HEK293 (cell line): ENCODE measurements around the gene PIM3.

ENCODE experiments used
- SP3 ChIP-seq: fragments of 450-650 bp; formaldehyde crosslinking; IDR thresholded peaks from 2 replicates; pipeline ENCODE4 v1.5.1; 2016; ENCODE audit warnings: missing biosample characterization, missing genetic modification characterization
- ZFP37 ChIP-seq: fragments of 450-650 bp; formaldehyde crosslinking; IDR thresholded peaks from 2 replicates; pipeline ENCODE4 v1.5.1; 2016; ENCODE audit warnings: missing biosample characterization, missing genetic modification characterization
- ZNF114 ChIP-seq: fragments of 450-650 bp; formaldehyde crosslinking; IDR thresholded peaks from 2 replicates; pipeline ENCODE4 v1.5.0; 2017; ENCODE audit warnings: missing biosample characterization, missing genetic modification characterization
- ZNF140 ChIP-seq: fragments of 450-650 bp; formaldehyde crosslinking; IDR thresholded peaks from 2 replicates; pipeline ENCODE4 v1.5.1; 2016; ENCODE audit warnings: missing biosample characterization, missing genetic modification characterization
- ZNF302 ChIP-seq: fragments of 450-650 bp; formaldehyde crosslinking; IDR thresholded peaks from 2 replicates; pipeline ENCODE4 v1.5.1; 2016; ENCODE audit warnings: missing biosample characterization, missing genetic modification characterization, low read depth
- TF ChIP-seq, protein P1 (sequence below): fragments of 450-650 bp; formaldehyde crosslinking; IDR thresholded peaks from 2 replicates; pipeline ENCODE4 v1.5.1; 2016; ENCODE audit warnings: missing biosample characterization, missing genetic modification characterization
- TF ChIP-seq, protein P2 (sequence below): fragments of 450-650 bp; formaldehyde crosslinking; optimal IDR thresholded peaks from 2 replicates; pipeline ENCODE3; 2016; ENCODE audit warnings: missing biosample characterization, mild to moderate bottlenecking, missing genetic modification characterization

DNA sequence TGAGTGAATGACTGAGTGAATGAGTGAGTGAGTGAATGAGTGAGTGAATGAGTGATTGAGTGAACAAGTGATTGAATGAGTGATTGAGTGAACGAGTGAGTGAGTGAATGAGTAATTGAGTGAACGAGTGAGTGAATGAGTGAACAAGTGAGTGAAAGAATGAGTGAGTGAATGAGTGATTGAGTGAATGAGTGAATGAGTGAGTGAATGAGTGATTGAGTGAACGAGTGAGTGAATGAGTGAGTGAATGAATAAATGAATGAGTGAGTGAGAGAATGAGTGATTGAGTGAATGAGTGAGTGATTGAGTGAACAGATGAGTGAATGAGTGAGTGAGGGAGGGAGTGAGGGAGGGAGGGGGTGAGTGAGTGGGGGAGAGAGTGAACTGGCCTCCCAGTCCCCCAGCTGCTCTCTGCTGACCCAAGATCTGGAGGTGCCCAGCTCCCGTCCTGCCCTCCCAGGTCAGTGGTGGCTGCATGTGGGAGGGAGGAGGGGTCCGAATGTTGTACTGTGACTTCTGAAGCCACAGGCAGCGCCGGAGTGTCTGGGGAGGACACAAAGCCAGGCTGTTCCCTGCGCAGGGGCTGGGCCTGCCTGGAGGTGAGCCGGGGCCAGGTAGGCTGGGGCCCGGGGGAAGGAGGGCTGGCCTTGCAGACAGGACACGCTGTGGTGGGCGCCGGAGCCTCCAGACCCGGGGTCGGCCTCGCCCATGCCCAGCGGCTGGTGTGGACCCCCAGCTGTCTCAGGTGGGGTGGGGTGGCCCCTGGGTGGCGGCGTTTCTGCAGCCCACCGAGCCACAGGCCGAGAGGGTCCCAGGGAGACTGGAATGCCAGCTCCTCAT is 17.8 kb upstream of the PIM3 start:
- no peak for TF ChIP-seq ZFP37 (tag by site-specific recombination)
- no peak for TF ChIP-seq ZNF140 (tag by site-specific recombination)
- TF ChIP-seq, protein P1, sequence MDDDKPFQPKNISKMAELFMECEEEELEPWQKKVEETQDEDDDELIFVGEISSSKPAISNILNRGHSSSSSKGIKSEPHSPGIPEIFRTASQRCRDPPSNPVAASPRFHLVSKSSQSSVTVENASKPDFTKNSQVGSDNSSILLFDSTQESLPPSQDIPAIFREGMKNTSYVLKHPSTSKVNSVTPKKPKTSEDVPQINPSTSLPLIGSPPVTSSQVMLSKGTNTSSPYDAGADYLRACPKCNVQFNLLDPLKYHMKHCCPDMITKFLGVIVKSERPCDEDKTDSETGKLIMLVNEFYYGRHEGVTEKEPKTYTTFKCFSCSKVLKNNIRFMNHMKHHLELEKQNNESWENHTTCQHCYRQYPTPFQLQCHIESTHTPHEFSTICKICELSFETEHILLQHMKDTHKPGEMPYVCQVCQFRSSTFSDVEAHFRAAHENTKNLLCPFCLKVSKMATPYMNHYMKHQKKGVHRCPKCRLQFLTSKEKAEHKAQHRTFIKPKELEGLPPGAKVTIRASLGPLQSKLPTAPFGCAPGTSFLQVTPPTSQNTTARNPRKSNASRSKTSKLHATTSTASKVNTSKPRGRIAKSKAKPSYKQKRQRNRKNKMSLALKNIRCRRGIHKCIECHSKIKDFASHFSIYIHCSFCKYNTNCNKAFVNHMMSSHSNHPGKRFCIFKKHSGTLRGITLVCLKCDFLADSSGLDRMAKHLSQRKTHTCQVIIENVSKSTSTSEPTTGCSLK (tag by site-specific recombination) = no peak
- TF ChIP-seq, protein P2, sequence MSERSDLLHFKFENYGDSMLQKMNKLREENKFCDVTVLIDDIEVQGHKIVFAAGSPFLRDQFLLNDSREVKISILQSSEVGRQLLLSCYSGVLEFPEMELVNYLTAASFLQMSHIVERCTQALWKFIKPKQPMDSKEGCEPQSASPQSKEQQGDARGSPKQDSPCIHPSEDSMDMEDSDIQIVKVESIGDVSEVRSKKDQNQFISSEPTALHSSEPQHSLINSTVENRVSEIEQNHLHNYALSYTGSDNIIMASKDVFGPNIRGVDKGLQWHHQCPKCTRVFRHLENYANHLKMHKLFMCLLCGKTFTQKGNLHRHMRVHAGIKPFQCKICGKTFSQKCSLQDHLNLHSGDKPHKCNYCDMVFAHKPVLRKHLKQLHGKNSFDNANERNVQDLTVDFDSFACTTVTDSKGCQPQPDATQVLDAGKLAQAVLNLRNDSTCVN (tag by site-specific recombination) = no peak
- TF ChIP-seq ZNF114 = no peak
- TF ChIP-seq SP3 (tag by site-specific recombination) = no peak
- no peak for TF ChIP-seq ZNF302
